TTC549 (cell line): Measurements from ENCODE around the gene MAFB.

ENCODE experiments used
- FAIRE-seq: peaks from 2 replicates; lab custom pipeline; 2012; peaks lifted over from hg19 to GRCh38; lab: Jason Lieb, UNC

The MAFB gene

GRCh38 chr20:40681165-40681564 lies 7.9 kb downstream of the MAFB start:
- FAIRE-seq: no peak

- FAIRE-seq: no peak
Observed at GRCh38 chr20:40680161-40680959, 8.7 kb downstream of the MAFB start.

- FAIRE-seq: no peak
Observed at GRCh38 chr20:40679184-40679583, 9.9 kb downstream of the MAFB start.

- FAIRE-seq: no peak
Observed at GRCh38 chr20:40678286-40678875, 10.7 kb downstream of the MAFB start.

GRCh38 chr20:40677343-40677924 lies 11.6 kb downstream of the MAFB start:
- no peak for FAIRE-seq

GRCh38 chr20:40676491-40677269 lies 12.4 kb downstream of the MAFB start:
- no peak for FAIRE-seq

- no peak for FAIRE-seq
Observed at GRCh38 chr20:40675599-40676221, 13.3 kb downstream of the MAFB start.

- FAIRE-seq: no peak
Observed at GRCh38 chr20:40673442-40673841, 15.6 kb downstream of the MAFB start.

GRCh38 chr20:40672095-40672494 lies 16.9 kb downstream of the MAFB start:
- no peak for FAIRE-seq

- no peak for FAIRE-seq
Observed at GRCh38 chr20:40670253-40670652, 18.8 kb downstream of the MAFB start.

- FAIRE-seq: no peak
Observed at GRCh38 chr20:40669692-40670091, 19.3 kb downstream of the MAFB start.

GRCh38 chr20:40668449-40669228 lies 20.4 kb downstream of the MAFB start:
- no peak for FAIRE-seq

GRCh38 chr20:40667503-40667902 lies 21.5 kb downstream of the MAFB start:
- FAIRE-seq: no peak

GRCh38 chr20:40666336-40666735 lies 22.7 kb downstream of the MAFB start:
- FAIRE-seq: no peak

GRCh38 chr20:40664891-40665290 lies 24.1 kb downstream of the MAFB start:
- no peak for FAIRE-seq

- no peak for FAIRE-seq
Observed at GRCh38 chr20:40663991-40664880, 24.8 kb downstream of the MAFB start.

GRCh38 chr20:40663304-40663790 lies 25.7 kb downstream of the MAFB start:
- no peak for FAIRE-seq

- FAIRE-seq: no peak
Observed at GRCh38 chr20:40659567-40659966, 29.5 kb downstream of the MAFB start.

- no peak for FAIRE-seq
Observed at GRCh38 chr20:40658509-40658908, 30.5 kb downstream of the MAFB start.

- FAIRE-seq: no peak
Observed at GRCh38 chr20:40657526-40657925, 31.5 kb downstream of the MAFB start.
